Measurements from ENCODE around the gene MOCS3. TPM values are rescaled to one million over a fixed set of nuclear protein-coding genes. Genes with fewer than 3 reads are reported as not detected.
A peak's percentile ranks its signal among the peaks of the same experiment; 100 is the strongest.

The MOCS3 gene
- total and polyA plus RNA-seq, 2 of the 13 experiments (the other 11 are each of a cell fraction or from before 2014, with no cell fraction given), result 3.7 to 8.4 TPM

DNA sequence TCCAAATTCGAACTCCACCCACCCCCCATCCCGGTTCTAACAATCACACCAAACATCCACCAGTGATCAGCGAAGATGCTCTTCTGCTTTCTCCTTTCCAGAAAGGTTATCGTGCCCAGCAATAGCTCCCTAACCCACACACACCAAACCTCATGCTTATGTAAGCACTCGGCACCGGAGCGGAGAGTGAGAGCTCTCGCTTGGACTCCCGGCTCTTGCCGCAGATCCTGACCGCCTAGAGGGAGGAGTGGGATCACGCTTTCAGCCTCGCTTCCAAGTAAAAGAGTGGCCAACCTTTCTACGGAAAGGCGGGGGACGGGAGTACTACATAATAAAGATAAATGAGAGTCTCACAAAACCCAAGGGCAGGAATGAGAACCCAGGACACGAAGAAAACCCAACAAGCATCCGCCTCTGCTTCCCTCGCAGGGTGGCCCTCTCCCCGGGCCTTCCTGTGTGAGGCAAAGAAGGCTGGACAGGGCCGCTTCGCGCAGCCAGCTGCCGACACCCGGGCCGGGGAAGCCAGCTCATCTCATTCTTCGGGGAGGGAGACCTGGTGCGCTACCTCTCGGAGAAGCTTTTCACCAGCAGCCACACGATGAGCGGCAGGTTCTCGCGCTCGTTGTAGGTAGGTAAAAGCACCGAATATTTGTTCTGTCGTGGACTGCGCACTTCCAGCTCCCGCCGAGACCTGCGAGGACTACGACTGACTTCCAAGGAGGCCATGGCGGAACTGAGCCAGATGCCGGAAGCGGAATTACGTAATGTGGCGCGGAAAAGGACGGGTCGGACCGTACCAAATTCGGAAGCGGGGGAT is 612 bp upstream of the MOCS3 start, which contains the start of gene DPM1 (continued):
- TF ChIP-seq, protein P1, sequence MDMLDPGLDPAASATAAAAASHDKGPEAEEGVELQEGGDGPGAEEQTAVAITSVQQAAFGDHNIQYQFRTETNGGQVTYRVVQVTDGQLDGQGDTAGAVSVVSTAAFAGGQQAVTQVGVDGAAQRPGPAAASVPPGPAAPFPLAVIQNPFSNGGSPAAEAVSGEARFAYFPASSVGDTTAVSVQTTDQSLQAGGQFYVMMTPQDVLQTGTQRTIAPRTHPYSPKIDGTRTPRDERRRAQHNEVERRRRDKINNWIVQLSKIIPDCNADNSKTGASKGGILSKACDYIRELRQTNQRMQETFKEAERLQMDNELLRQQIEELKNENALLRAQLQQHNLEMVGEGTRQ (IDR thresholded peaks at IDR 0.05; ENCODE audit: low read depth, low read length), result no peak
- TF ChIP-seq, protein P1 (CRISPR knock-in tag; IDR thresholded peaks at IDR 0.05; ENCODE audit: borderline replicate concordance), result no peak
- TF ChIP-seq, protein P2, sequence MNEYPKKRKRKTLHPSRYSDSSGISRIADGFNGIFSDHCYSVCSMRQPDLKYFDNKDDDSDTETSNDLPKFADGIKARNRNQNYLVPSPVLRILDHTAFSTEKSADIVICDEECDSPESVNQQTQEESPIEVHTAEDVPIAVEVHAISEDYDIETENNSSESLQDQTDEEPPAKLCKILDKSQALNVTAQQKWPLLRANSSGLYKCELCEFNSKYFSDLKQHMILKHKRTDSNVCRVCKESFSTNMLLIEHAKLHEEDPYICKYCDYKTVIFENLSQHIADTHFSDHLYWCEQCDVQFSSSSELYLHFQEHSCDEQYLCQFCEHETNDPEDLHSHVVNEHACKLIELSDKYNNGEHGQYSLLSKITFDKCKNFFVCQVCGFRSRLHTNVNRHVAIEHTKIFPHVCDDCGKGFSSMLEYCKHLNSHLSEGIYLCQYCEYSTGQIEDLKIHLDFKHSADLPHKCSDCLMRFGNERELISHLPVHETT (CRISPR knock-in tag; conservative IDR thresholded peaks at IDR 0.05), result no peak; the same call in 1 of the 2 replicates
- TF ChIP-seq ZNF292 (CRISPR knock-in tag; IDR thresholded peaks at IDR 0.05; ENCODE audit: borderline replicate concordance, low read depth), result peak; percentile 47; the same call in 1 of the 2 replicates
- TF ChIP-seq ARNT (IDR thresholded peaks at IDR 0.05), result no peak
- TF ChIP-seq FOXP1 (IDR thresholded peaks at IDR 0.05), result no peak
- TF ChIP-seq FOXP1 (CRISPR knock-in tag; IDR thresholded peaks at IDR 0.05), result no peak
- 0 out of 2 replicates have a peak, but pooled peaks have one; percentile 56 for TF ChIP-seq ZNF773 (CRISPR knock-in tag; IDR thresholded peaks at IDR 0.05; ENCODE audit: borderline replicate concordance)
- TF ChIP-seq MED8 (CRISPR knock-in tag; IDR thresholded peaks at IDR 0.05; ENCODE audit: insufficient replicate concordance), result peak; percentile 66
- TF ChIP-seq BRD4 (CRISPR knock-in tag; IDR thresholded peaks at IDR 0.05), result peak; percentile 79
- TF ChIP-seq FLYWCH1 (CRISPR knock-in tag; IDR thresholded peaks at IDR 0.05), result no peak
- TF ChIP-seq GTF2F1 (IDR thresholded peaks at IDR 0.05; ENCODE audit: low read length), result peak; percentile 85; the same call in 1 of the 2 replicates
- TF ChIP-seq, protein P3, sequence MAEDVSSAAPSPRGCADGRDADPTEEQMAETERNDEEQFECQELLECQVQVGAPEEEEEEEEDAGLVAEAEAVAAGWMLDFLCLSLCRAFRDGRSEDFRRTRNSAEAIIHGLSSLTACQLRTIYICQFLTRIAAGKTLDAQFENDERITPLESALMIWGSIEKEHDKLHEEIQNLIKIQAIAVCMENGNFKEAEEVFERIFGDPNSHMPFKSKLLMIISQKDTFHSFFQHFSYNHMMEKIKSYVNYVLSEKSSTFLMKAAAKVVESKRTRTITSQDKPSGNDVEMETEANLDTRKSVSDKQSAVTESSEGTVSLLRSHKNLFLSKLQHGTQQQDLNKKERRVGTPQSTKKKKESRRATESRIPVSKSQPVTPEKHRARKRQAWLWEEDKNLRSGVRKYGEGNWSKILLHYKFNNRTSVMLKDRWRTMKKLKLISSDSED (CRISPR knock-in tag; IDR thresholded peaks at IDR 0.05), result no peak
- TF ChIP-seq ZNF605 (CRISPR knock-in tag; IDR thresholded peaks at IDR 0.05), result peak; percentile 92
- TF ChIP-seq RARA (CRISPR knock-in tag; IDR thresholded peaks at IDR 0.05), result no peak
- peak; percentile 55 for TF ChIP-seq ZMYM3 (CRISPR knock-in tag; IDR thresholded peaks at IDR 0.05)
- peak; percentile 89; the same call in 1 of the 2 replicates for TF ChIP-seq DR1 (CRISPR knock-in tag; IDR thresholded peaks at IDR 0.05)
- TF ChIP-seq RNF2 (conservative IDR thresholded peaks at IDR 0.05; ENCODE audit: low read depth), result peak; percentile 39
- TF ChIP-seq ZNF274 (CRISPR knock-in tag; IDR thresholded peaks at IDR 0.05), result peak; percentile 82; the same call in 1 of the 2 replicates
- peak; percentile 93 for TF ChIP-seq YEATS2 (CRISPR knock-in tag; IDR thresholded peaks at IDR 0.05; ENCODE audit: borderline replicate concordance)
- TF ChIP-seq SP5 (CRISPR knock-in tag; IDR thresholded peaks at IDR 0.05; ENCODE audit: borderline replicate concordance, low read depth), result no peak
- no peak for TF ChIP-seq ZNF460 (CRISPR knock-in tag; IDR thresholded peaks at IDR 0.05; ENCODE audit: borderline replicate concordance)
- TF ChIP-seq SYNCRIP (IDR thresholded peaks at IDR 0.05; ENCODE audit: insufficient read depth, low read depth, low read length), result no peak
- TF ChIP-seq, protein P4, sequence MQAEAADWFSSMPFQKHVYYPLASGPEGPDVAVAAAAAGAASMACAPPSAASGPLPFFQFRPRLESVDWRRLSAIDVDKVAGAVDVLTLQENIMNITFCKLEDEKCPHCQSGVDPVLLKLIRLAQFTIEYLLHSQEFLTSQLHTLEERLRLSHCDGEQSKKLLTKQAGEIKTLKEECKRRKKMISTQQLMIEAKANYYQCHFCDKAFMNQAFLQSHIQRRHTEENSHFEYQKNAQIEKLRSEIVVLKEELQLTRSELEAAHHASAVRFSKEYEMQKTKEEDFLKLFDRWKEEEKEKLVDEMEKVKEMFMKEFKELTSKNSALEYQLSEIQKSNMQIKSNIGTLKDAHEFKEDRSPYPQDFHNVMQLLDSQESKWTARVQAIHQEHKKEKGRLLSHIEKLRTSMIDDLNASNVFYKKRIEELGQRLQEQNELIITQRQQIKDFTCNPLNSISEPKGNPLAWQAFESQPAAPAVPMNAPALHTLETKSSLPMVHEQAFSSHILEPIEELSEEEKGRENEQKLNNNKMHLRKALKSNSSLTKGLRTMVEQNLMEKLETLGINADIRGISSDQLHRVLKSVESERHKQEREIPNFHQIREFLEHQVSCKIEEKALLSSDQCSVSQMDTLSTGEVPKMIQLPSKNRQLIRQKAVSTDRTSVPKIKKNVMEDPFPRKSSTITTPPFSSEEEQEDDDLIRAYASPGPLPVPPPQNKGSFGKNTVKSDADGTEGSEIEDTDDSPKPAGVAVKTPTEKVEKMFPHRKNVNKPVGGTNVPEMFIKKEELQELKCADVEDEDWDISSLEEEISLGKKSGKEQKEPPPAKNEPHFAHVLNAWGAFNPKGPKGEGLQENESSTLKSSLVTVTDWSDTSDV (CRISPR knock-in tag; IDR thresholded peaks at IDR 0.05), result no peak; the same call in 1 of the 2 replicates

Measured in HepG2 (cell line).